CD4-positive, alpha-beta T cell treated with Interferon gamma for 1 hour (primary cell): ENCODE data around the gene SIPA1L3.
A peak's percentile ranks its signal among the peaks of the same experiment; 100 is the strongest.
"Not testable (repeated sequence)": the region's sequence is repeated elsewhere in the genome, so short reads cannot be mapped to it uniquely, and the experiment has no call there.

ENCODE experiments used
- DNase-seq: peaks from one replicate; pipeline ENCODE4 v3.0.0-alpha.2; 2020

SIPA1L3 gene

GRCh38 chr19:37906869-37907734 lies at the start of gene SIPA1L3:
Gene SIPA1L3 (plus strand): TSS chr19:37907208. CDS start chr19:38081566, 174,358 bp downstream.
- peak; percentile 91 for DNase-seq

GRCh38 chr19:37864501-37864900 lies 42.5 kb upstream of the SIPA1L3 start:
- DNase-seq: no peak

GRCh38 chr19:37865930-37866329 lies 41.1 kb upstream of the SIPA1L3 start:
- not testable (repeated sequence) for DNase-seq

GRCh38 chr19:37867831-37868230 lies 39.2 kb upstream of the SIPA1L3 start:
- DNase-seq: no peak

- DNase-seq: no peak
Observed at GRCh38 chr19:37869766-37870340, 37.2 kb upstream of the SIPA1L3 start.

- no peak for DNase-seq
Observed at GRCh38 chr19:37872383-37872782, 34.6 kb upstream of the SIPA1L3 start.

GRCh38 chr19:37874784-37875183 lies 32.2 kb upstream of the SIPA1L3 start:
- DNase-seq: no peak

GRCh38 chr19:37876032-37876431 lies 31.0 kb upstream of the SIPA1L3 start:
- DNase-seq: no peak

GRCh38 chr19:37877147-37877546 lies 29.9 kb upstream of the SIPA1L3 start:
- DNase-seq: no peak

- no peak for DNase-seq
Observed at GRCh38 chr19:37885392-37885791, 21.6 kb upstream of the SIPA1L3 start.

GRCh38 chr19:37886571-37886970 lies 20.4 kb upstream of the SIPA1L3 start:
- DNase-seq: no peak

- no peak for DNase-seq
Observed at GRCh38 chr19:37893845-37894575, 13.0 kb upstream of the SIPA1L3 start.

- DNase-seq: no peak
Observed at GRCh38 chr19:37896180-37896579, 10.8 kb upstream of the SIPA1L3 start.

GRCh38 chr19:37899453-37899852 lies 7.6 kb upstream of the SIPA1L3 start:
- no peak for DNase-seq

GRCh38 chr19:37899966-37900365 lies 7.0 kb upstream of the SIPA1L3 start:
- no peak for DNase-seq

- DNase-seq: peak; percentile 67
Observed at GRCh38 chr19:37902668-37903067, 4.3 kb upstream of the SIPA1L3 start.

- DNase-seq: no peak
Observed at GRCh38 chr19:37903096-37903495, 3.9 kb upstream of the SIPA1L3 start.

GRCh38 chr19:37905946-37906868 lies 801 bp upstream of the SIPA1L3 start, which contains the start of gene WDR87:
Gene WDR87 (minus strand): TSS chr19:37906594. CDS start chr19:37898239, 8,355 bp downstream.
- DNase-seq: peak; percentile 56

- DNase-seq: no peak
Observed at GRCh38 chr19:37907735-37908455, 887 bp downstream of the SIPA1L3 start.

GRCh38 chr19:37909661-37910199 lies 2.7 kb downstream of the SIPA1L3 start:
- DNase-seq: no peak

GRCh38 chr19:37914908-37915307 lies 7.9 kb downstream of the SIPA1L3 start:
- no peak for DNase-seq
